Suprapubic skin (tissue), 4 donors: ENCODE data around the gene CLTCL1.

Experiments used
- POLR2A ChIP-seq, 2 donors: fragments of 450-650 bp; IDR thresholded peaks; one replicate each; pipeline ENCODE4 v1.6.1; 2017; ENCODE audit warnings: antibody characterized with exemption in 2 of 2, mild to moderate bottlenecking in 2 of 2, moderate library complexity in 2 of 2
- POLR2AphosphoS5 ChIP-seq, 3 donors: sonication (generic); formaldehyde crosslinking; IDR thresholded peaks; one replicate each; pipeline ENCODE4 v1.6.1; 2017; ENCODE audit warnings: antibody characterized with exemption in 3 of 3
- TF ChIP-seq, protein P1 (sequence below), 2 donors: fragments of 200-600 bp in 1 of 2; fragments of 450-650 bp in 1 of 2; sonication (generic) in 1 of 2; IDR thresholded peaks; one replicate each; pipeline ENCODE4 v1.5.1; 2016 to 2019; ENCODE audit warnings: antibody characterized with exemption in 2 of 2, mild to moderate bottlenecking in 1 of 2, moderate library complexity in 1 of 2

DNA sequence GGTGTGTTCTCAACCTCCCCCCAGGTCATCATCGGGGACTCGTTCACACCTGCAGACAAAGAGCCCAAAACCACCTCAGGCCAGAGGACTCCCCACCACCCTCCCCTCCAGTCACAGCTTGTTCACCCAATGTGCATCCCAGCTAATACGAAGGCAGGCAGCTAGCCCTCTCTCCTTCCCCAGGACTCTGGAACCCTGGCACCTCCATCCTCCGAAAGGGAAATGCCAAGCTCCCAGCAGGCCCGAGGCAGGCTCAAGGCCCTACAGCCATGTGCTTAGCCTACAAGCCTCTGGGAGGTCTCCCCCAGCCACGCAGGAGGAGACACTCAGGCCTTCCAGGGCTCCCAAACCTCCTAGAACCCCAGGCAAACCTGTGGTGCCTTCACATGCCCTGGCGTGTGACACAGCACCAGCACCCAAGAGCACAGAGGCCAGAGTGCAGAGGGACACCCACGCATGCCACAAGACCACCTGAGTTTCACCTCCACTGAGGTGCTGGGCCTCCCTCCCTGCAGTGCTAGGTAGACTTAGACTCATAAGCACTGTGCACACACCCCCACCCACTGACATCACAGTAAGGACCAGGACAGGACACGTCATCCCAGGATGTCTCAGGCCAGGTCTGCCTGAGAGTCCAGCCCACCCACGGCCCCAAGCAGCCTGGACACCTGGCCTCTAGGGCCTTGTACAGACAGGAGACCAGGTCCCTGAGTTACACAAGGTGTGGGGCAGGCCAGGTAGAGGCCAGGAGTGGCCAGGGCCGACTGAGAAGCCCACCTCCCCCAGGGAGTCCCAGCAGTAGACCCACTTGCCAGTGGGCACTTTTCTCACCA is 153.9 kb downstream of the CLTCL1 start:
- TF ChIP-seq, protein P1, sequence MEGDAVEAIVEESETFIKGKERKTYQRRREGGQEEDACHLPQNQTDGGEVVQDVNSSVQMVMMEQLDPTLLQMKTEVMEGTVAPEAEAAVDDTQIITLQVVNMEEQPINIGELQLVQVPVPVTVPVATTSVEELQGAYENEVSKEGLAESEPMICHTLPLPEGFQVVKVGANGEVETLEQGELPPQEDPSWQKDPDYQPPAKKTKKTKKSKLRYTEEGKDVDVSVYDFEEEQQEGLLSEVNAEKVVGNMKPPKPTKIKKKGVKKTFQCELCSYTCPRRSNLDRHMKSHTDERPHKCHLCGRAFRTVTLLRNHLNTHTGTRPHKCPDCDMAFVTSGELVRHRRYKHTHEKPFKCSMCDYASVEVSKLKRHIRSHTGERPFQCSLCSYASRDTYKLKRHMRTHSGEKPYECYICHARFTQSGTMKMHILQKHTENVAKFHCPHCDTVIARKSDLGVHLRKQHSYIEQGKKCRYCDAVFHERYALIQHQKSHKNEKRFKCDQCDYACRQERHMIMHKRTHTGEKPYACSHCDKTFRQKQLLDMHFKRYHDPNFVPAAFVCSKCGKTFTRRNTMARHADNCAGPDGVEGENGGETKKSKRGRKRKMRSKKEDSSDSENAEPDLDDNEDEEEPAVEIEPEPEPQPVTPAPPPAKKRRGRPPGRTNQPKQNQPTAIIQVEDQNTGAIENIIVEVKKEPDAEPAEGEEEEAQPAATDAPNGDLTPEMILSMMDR (IDR thresholded peaks at IDR 0.05), result no peak
- TF ChIP-seq POLR2A (IDR thresholded peaks at IDR 0.05) (no peak), POLR2AphosphoS5 (IDR thresholded peaks at IDR 0.05) (no peak)
